SK-MEL-5 (cell line): Measurements from ENCODE around the gene RNF214. TPM values are rescaled to one million over a fixed set of nuclear protein-coding genes. Genes with fewer than 3 reads are reported as not detected.
A peak's percentile ranks its signal among the peaks of the same experiment; 100 is the strongest.
"Not testable (repeated sequence)": the region's sequence is repeated elsewhere in the genome, so short reads cannot be mapped to it uniquely, and the experiment has no call there.

Experiments used
- DNase-seq: peaks from one replicate; pipeline ENCODE4 v3.0.0-alpha.2; 2016; ENCODE audit warnings: low read depth, low spot score
- in situ Hi-C: cut with HindIII; loops from 2 replicates; pipeline ENCODE4 v1.10.0; 2016; ENCODE audit warnings: low sequenced_read_pairs, high pct_unique_total_duplicates, low pct_unique_long_range_greater_than_20kb
- polyA plus RNA-seq, 2 experiments: library from polyadenylated mRNA; depleted of rRNA; stranded (reverse); fragments of >200 nt; gene quantifications; 2 replicates each; pipeline ENCODE4 v1.2.3, GENCODE V29; 2015
- total RNA-seq: library from RNA; depleted of rRNA; stranded (reverse); fragments of >200 nt; shearing (Covaris generic); gene quantifications from 2 replicates; pipeline ENCODE4 v1.2.3, GENCODE V29; 2014; rRNA removed

The RNF214 gene
- total RNA-seq, result 4.8 and 5.8 TPM in 2 replicates
- polyA plus RNA-seq (2015; cell fraction: cytosol; rRNA removed), result 10.0 and 14.8 TPM in 2 replicates
- polyA plus RNA-seq (2015; cell fraction: nucleus; rRNA removed), result 16.6 and 22.6 TPM in 2 replicates

DNA sequence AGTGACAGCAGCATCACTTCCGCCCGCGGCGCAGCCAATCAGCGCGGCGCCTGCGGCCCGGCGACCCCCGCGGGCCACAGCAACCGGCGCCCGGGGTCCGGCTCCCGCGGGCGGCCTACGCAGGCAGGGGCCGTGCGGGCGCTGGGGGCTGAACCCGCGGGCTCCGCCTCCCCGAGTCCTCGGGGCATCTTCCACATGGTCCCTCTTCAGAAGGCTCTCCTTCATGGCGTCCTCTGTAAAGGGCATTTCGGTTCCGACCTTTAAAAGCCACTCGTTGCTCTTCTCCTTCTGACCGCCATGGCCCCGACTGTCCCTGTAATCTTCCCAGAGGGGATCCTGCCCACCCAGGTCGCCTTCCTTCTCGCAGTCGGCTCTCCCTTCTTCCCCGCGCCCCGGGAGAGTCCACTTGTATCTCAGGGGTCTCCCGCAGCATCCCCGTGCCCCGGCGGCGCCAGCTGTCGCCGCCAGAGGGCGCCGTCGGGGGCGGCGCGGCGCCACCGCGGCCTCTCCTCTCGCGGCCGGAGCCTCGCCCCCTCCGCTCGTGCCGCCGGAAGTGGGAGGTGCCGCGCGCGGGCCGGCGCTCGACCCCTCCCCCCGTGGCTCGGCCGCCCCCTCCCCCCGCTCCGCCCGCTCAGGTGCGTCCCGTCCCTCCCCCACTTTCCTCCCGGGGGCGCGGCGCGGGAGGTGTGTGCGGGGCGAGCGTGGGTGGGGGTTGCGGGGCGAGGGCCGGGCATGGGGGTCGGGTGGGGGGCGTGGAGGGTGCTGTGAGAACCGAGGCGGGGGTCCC, at the start of gene RNF214:
RNF214 (plus strand) TSS at position 580 of the 787 bp plus-strand sequence. CDS start 1,602 bp downstream, outside the sequence.
- peak; percentile 65 for DNase-seq
- in situ Hi-C loops, result no loop called here

DNA sequence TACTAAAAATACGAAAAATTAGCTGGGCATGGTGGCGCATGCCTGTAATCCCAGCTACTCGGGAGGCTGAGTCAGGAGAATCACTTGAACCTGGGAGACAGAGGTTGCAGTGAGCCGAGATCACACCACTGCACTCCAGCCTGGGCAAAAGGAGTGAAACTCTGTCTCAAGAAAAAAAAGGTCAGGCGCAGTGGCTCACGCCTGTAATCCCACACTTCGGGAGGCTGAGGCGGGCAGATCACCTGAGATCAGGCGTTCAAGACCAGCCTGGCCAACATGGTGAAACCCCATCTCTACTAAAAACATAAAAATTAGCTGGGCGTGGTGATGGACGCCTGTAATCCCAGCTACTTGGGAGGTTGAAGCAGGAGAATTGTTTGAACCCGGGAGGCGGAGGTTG, 49.3 kb upstream of the RNF214 start:
- DNase-seq, in situ Hi-C loops: not testable (repeated sequence)

DNA sequence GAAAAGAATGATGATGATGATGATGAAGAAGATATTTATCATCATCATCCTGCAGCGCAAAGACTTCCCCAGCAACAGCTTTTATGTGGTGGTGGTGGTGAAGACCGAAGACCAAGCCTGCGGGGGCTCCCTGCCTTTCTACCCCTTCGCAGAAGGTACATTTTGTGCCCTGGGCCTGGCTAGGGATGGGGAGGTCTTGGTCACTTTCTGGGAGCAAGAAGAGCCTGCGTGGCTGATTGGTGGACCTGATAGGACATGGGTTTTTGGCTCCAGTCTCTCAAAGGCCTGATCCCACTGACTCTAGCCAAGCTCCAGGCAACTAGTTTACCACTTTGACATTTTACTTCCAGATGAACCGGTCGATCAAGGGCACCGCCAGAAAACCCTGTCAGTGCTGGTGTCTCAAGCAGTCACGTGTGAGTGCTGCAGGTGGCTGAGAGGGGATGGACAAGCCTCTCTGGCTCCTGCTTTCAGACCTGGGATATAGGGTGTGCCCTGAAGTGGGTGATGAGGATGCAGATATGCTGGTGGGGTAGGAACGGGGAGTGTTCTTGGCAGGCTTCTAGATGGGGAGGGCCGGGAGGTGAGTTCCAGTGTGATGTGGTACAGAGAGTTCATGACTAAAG, 48.6 kb upstream of the RNF214 start:
- in situ Hi-C loops, result no loop called here
- no peak for DNase-seq

DNA sequence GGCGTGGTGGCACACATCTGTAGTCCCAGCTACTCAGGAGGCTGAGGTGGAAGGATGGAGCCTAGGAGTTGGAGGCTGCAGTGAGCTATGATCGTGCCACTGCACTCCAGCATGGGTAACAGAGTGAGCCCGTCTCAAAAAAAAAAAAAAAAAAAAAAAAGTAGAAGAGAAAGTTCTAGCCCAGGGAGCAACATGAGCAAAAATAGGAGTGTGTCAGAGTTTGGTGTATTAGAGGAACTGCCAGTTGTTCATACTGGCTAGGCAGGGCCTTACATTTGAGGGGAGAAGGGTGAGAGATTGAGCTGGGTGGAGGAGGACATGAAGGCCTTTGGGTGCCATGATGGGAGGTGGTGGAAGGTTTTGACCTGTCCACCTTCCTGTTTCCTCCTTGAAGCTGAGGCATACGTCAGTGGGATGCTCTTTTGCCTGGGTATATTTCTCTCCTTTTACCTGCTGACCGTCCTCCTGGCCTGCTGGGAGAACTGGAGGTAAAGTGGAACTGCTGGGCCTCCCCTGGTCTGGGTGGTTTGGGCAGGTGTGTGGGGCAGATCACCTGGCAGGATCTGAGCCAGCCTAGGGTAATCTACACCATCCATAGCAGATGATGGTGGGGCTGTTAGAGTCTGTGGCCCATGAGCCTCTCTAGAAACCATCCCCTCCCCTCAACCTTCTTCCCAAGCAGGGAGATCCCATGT, 46.6 kb upstream of the RNF214 start:
- no peak for DNase-seq
- in situ Hi-C loops, result no loop called here

DNA sequence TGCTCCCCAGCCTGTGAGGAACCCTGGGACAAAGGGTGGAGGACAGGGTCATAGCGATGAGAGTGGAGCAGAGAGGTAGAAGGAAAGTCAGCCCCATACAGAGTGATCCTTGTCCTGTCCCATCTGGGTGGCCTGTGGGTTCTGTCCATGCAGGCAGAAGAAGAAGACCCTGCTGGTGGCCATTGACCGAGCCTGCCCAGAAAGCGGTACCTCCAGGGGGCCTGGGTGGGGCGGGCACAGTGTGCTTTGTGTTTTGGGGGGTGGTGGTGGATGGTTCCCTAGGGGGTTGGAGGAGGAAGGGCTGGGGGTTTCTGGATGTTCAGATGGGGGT, 46.1 kb upstream of the RNF214 start:
- in situ Hi-C loops, result no loop called here
- no peak for DNase-seq

DNA sequence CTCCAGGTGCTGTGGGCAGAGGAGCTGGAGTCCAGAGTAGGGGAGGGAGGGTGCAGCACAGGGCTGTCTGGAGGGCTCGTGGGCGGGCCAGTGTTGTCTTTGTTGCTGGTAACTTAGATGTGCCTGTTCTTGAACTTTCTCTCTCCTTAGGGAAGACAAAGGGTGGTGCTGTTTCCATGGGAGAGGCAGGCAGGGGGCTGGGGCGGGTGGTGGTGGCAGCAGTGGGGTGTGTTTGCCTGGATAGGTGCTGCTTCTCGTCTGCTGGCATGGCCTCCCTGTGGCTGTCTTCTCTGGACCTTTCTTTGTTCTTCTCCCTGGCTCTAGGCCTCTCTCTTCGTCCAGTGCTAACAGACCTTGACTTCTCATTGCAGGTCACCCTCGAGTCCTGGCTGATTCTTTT, 45.5 kb upstream of the RNF214 start:
- in situ Hi-C loops, result no loop called here
- DNase-seq, result no peak

DNA sequence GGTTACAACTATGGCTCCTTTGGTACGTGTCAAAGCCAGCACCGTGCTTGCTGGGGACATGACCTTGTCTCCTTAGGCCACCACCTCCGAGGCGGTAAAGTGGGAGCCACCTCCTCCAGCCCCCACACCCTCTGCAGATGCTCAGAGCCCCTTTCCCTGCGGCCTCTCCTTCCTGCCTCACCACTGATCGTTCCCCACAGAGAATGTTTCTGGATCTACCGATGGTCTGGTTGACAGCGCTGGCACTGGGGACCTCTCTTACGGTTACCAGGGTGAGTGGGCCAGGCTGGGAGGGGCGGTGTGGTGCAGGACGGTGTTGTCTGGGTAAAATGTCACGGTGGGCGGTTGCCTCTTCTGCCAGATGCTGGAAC, 45.1 kb upstream of the RNF214 start:
- no peak for DNase-seq
- in situ Hi-C loops, result no loop called here

DNA sequence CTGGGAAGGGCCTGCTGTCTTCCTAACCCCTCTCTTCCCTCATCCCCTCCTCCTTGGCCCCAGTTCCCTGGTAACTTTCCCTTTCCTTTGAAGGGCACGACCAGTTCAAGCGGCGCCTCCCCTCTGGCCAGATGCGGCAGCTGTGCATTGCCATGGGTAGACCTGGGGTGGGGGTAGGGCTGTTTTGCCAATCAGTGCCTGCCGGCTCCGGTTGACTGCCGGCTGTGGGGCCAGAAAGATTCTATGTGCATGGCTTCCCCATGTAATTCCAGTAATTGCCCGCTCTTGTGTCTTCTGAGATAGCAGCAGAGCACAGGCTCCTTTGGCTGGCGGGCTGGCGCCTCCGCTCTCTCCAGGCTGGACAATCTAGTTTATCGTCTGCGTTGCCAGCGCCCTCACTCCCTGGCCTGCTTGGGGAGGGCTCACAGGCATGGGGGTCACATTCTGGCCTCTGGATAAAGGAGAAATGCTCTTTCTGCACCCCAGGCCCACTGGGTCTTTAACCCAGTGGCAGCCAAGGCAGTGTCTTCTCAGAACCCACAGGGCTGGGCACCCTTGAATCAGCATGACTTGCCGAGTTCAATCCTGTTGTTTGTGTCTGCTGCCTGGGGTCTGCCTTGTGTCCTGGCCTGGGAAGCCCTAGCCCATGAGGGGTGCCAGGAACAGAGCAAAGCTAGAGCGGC, 44.5 kb upstream of the RNF214 start:
- in situ Hi-C loops, result no loop called here
- no peak for DNase-seq

DNA sequence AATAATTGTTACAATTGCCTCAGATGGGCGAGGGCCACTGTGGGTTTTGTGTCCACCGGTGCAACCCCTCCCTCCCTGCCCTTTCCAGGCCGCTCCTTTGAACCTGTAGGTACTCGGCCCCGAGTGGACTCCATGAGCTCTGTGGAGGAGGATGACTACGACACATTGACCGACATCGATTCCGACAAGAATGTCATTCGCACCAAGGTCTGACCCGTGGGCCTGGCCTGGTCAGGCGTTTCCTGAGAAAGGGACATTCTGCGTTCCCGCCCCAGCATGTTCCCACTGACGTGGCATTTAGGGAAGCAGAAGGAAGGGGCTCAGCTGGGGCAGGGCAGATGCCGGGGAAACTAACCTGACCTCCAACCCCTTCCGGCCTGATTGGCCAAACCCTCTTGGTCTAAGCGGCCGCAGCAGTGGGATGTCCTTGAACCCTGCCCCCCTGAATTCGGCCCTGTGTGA, 43.8 kb upstream of the RNF214 start:
- in situ Hi-C loops, result no loop called here
- DNase-seq, result no peak

DNA sequence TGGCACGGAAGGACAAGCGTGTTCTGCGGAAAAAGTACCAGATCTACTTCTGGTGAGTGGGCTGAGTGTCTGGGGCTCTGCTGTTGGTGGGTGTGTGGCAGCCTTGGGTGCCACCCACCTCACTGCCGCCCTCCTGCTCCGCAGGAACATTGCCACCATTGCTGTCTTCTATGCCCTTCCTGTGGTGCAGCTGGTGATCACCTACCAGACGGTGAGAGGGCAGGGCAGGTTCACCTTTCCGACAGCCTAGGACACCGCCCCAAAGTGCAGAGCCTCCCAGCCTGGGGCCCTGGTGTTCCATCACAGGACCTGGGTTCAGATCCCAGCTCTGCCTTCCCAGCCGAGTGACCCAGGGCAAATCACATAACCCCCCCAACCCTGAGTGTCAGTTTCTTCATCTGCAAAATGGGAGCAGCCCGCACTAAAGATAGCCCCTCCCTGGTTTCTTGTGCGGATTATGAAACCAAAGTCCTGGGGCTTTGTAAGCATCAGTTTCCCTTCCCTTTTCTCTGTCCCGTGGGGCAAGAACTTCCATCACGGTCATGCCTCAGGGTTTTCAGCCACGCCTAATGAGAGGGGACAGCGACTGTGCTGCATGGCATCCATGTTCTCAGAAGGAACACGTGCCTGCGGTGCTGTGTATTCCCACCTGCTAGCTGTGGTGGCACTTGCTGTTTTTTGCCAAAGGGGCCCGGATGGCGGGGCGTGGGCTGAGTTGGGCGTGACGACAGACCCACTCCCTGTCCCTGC, 43.1 kb upstream of the RNF214 start:
- no peak for DNase-seq
- in situ Hi-C loops, result no loop called here

DNA sequence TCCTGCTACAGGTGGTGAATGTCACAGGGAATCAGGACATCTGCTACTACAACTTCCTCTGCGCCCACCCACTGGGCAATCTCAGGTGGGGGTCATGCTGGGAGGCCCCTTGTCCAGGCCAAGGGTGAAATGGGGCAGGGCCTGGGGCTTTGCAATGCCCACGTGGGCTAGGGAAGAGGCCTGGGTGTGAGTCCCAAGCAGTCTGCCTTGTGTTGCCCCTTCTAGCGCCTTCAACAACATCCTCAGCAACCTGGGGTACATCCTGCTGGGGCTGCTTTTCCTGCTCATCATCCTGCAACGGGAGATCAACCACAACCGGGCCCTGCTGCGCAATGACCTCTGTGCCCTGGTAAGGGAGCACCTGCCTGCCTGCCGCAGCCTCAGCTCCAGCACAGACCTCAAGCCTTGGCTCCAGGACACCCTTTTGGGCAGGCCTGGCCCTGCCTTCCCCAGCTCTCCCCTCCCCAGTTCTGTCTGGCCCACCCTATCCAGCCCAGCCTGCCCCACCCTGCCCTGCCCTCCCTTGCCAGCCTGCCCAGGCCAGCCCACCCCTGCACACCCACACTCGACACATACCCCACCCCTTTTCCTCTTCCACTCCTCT, 42.4 kb upstream of the RNF214 start:
- in situ Hi-C loops, result no loop called here
- no peak for DNase-seq

DNA sequence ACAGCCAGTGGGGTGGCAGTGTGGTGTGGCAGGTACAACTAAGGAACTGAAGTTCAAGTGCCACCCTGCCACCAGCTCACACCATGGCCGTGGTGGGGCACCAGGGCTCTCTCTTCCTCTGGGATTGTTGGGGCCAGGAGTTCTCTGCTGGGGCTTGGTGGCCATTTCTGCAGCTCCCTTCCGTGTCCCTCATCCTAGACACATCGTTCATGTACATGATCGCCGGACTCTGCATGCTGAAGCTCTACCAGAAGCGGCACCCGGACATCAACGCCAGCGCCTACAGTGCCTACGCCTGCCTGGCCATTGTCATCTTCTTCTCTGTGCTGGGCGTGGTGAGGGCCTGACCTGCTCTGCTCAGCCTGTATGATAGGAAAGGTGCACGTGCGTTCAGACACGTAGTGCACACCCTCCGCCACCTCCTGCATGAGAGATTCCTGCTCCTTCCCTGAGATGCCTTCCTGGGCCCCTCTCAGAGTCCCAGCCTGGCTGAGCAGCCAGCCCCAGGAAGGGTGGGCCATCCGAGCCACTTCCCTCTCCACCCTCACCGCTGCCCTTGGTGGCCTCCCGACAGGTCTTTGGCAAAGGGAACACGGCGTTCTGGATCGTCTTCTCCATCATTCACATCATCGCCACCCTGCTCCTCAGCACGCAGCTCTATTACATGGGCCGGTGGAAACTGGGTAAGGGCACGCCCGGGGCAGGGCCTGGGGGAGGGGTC, 40.6 kb upstream of the RNF214 start:
- DNase-seq, result no peak
- in situ Hi-C loops, result no loop called here

DNA sequence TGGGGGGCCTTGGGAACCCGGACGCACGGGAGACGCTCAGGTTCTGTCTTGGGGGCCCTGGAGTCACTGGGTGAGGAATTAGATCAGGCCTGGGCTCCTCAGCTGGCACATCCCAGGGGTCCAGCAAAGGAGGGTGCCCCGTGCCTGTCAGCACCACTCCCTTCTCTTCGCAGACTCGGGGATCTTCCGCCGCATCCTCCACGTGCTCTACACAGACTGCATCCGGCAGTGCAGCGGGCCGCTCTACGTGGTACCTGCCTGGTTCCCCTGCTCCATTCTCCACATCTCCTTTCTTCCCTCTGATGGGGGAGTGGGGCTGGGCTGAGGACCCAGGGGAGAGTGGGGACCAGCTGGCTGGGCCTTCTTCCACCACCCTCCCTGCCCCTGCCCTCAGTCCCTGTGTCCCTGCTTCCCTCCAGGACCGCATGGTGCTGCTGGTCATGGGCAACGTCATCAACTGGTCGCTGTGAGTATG, 40.0 kb upstream of the RNF214 start:
- no peak for DNase-seq
- in situ Hi-C loops, result no loop called here

DNA sequence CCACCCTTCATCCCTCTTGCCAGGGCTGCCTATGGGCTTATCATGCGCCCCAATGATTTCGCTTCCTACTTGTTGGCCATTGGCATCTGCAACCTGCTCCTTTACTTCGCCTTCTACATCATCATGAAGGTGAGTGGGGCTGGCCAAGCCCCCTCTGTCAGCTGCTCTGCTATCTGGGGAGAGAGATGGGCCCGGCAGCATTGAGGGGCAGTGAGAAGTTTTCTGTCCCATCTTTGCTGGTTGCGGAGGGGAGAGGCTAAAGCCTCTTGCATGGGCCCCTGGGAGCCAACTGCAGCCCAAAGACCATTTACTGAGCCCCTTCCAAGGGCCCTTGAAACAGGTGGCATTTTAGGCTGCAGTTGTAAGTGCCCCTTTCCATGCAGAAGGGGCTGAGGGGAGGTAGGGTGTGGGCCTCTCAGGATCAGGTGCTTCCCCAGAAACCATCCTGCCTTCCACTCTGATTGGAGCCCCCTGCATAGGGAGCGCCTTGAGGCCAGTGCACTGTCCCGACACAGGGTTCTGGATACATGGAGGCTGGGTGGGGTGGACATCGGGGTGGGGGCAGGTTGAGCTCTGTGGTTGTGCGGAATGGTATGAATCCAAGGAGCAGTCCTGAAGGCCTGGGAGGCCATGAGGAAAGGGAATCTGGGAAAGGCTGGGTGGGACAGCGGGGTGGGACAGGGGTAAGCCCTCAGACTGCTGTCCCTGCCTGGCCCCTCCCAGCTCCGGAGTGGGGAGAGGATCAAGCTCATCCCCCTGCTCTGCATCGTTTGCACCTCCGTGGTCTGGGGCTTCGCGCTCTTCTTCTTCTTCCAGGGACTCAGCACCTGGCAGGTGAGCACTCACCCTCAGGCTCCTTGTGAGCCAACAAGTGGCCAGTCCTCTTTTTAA, 39.1 kb upstream of the RNF214 start:
- DNase-seq, result no peak
- in situ Hi-C loops, result no loop called here

DNA sequence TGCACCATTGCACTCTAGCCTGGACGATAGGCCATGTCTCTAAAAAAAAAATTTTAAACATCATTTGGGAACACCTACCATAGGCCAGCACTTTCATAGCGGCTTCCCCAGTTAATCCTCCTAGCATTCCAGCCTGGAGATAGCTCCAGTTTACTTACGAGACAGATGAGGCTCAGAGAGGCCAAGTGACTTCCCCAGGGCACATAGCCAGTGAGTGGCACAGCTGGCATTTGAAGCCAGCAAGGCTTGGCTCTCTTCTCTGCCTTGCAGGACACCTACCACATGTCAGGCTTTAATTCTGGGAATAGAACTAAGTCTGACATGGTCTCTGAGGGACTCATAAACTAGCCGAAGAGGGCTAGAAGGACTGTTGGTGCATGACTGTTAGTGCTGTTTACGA, 38.2 kb upstream of the RNF214 start:
- in situ Hi-C loops, result no loop called here
- DNase-seq, result no peak
